Mesodermal cell (in vitro differentiated cells): ENCODE results near the gene GGA1.
"Not testable (repeated sequence)": the region's sequence is repeated elsewhere in the genome, so short reads cannot be mapped to it uniquely, and the experiment has no call there.

ENCODE experiments used
- H3K27ac ChIP-seq: 2 replicates; pipeline ENCODE4 v1.7.0; 2013; ENCODE audit warnings: mild to moderate bottlenecking, low read depth, low read length, moderate library complexity; ENCODE audit not compliant: severe bottlenecking
- H3K36me3 ChIP-seq: 2 replicates; pipeline ENCODE4 v1.7.1; 2013; ENCODE audit warnings: mild to moderate bottlenecking, low read length, moderate library complexity; ENCODE audit not compliant: control insufficient read depth, insufficient read depth
- H3K4me1 ChIP-seq: one replicate; pipeline ENCODE4 v1.7.1; 2013; ENCODE audit warnings: mild to moderate bottlenecking, low read length; ENCODE audit not compliant: insufficient read depth, control insufficient read depth, poor library complexity, severe bottlenecking
- H3K4me3 ChIP-seq: 2 replicates; pipeline ENCODE4 v1.7.0; 2013; ENCODE audit warnings: low read length, control low read depth, mild to moderate bottlenecking; ENCODE audit not compliant: insufficient read depth, poor library complexity, severe bottlenecking; ENCODE audit errors: extremely low read depth
- H3K9me3 ChIP-seq: 2 replicates; pipeline ENCODE4 v1.7.1; 2013; ENCODE audit warnings: mild to moderate bottlenecking, low read length, moderate library complexity; ENCODE audit not compliant: control insufficient read depth
- WGBS, 2 experiments: methylation state at CpG; one replicate each; pipeline ENCODE4 v1.1.5; 2013; ENCODE audit warnings: missing lambda C conversion rate in 2 of 2; ENCODE audit not compliant: insufficient coverage in 2 of 2; 5-methylcytosine and 5-hydroxymethylcytosine counted together

Gene GGA1

DNA sequence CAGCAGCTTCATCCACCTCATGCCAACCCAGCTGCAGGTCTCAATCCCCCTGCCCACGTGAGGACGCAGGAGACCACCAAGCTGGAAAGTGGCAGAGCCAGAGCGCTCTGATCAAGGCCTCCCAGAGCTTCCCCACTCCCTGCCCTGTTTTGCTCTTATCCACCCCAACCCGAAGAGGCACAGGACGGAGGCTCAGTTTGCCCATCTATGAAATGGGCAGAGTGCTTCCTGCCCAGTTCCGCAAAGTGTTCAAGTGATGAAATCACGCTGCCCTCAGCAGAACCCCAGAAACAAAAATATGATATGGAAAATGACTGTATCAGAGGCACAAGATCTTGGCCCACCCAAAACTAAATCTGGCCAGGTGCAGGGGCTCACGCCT, 36.7 kb upstream of the GGA1 start:
- H3K4me1 ChIP-seq = peaks cover 21% of the 10 kb centered on the region
- WGBS, 2 experiments = 93 to 97% methylated on average over 6 to 8 of the region's 8 CpGs

GRCh38 chr22:37575490-37576003, 33.1 kb upstream of the GGA1 start:
- no peaks in the 10 kb centered on the region for H3K4me1 ChIP-seq
- WGBS, 2 experiments = 86 to 93% methylated on average over 6 to 8 of the region's 10 CpGs
- H3K9me3 ChIP-seq = no peaks in the 10 kb centered on the region

More for the DNA sequence above, 36.7 kb upstream of the GGA1 start:
- H3K27ac ChIP-seq = no peak overlapping the region
- H3K36me3 ChIP-seq = peaks cover 23% of the 10 kb centered on the region
- H3K4me3 ChIP-seq = no peak overlapping the region
- no peaks in the 10 kb centered on the region for H3K9me3 ChIP-seq

GRCh38 chr22:37578002-37578401, 30.6 kb upstream of the GGA1 start:
- Histone ChIP-seq H3K27ac (no peak overlapping the region), H3K4me3 (no peak overlapping the region), H3K4me1 (no peaks in the 10 kb centered on the region), H3K36me3 (no peaks in the 10 kb centered on the region), H3K9me3 (no peaks in the 10 kb centered on the region)
- 90 to 99% methylated on average over 4 to 5 of the region's 5 CpGs for WGBS, 2 experiments

More at GRCh38 chr22:37575490-37576003, 33.1 kb upstream of the GGA1 start:
- Histone ChIP-seq H3K27ac (no peak overlapping the region), H3K4me3 (no peak overlapping the region), H3K36me3 (no peaks in the 10 kb centered on the region)

DNA sequence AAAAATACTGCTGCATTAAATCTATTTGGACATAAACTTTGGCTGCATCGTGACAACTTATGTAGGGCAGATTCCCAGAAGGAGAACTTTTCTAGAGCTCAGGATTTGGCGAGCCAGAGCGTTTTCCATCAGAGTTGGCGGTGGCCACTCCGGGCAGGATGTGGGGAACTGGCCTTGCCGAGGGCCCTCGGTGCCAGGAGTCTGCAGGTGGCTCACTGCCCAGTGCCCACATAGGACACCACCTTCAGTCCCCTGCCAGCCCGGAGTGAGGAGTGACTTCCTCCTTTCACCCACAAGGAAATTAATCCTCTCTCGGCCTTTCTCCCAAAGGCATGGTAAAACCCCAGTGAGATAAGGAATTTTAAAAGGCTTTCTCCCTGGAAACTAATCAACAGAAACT, 27.1 kb upstream of the GGA1 start:
- Histone ChIP-seq H3K4me1 (no peaks in the 10 kb centered on the region), H3K9me3 (no peaks in the 10 kb centered on the region), H3K27ac (no peak overlapping the region), H3K36me3 (no peaks in the 10 kb centered on the region), H3K4me3 (no peak overlapping the region)
- 88% methylated on average over 6 of the region's 9 CpGs for WGBS, 2 experiments

DNA sequence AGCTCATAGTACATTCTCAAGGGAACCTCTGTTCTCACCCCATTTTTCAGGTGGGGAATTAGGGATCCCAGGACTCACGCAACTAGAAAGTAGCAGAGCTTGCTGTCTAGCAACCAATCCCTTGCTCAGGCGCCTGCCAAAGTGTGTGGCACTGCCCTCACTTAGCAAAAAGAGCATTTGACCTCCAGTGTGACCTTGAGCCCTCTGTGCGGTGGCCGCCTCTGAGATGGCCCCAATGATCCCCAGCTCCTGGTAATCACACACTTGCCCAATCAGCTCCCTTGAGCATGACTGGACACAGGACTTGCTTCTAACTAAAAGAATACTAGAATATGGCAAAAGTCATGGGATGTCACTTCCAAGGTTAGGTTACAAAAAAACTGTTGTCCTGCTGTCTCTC, 26.1 kb upstream of the GGA1 start:
- H3K4me1 ChIP-seq = no peaks in the 10 kb centered on the region
- H3K4me3 ChIP-seq = no peak overlapping the region
- 86 to 94% methylated on average over 2 to 4 of the region's 4 CpGs for WGBS, 2 experiments
- no peaks in the 10 kb centered on the region for H3K9me3 ChIP-seq
- H3K36me3 ChIP-seq = no peaks in the 10 kb centered on the region
- H3K27ac ChIP-seq = no peak overlapping the region

- H3K27ac ChIP-seq = no peak overlapping the region
- WGBS, 2 experiments = 86 to 94% methylated on average over 6 to 7 of the region's 11 CpGs
- H3K4me1 ChIP-seq = no peaks in the 10 kb centered on the region
- no peaks in the 10 kb centered on the region for H3K36me3 ChIP-seq
- H3K9me3 ChIP-seq = no peaks in the 10 kb centered on the region
- no peak overlapping the region for H3K4me3 ChIP-seq
These were observed 20.0 kb upstream of the GGA1 start for GRCh38 chr22:37588546-37589215.

GRCh38 chr22:37589636-37590035, 19.0 kb upstream of the GGA1 start:
- H3K36me3 ChIP-seq = no peaks in the 10 kb centered on the region
- H3K9me3 ChIP-seq = no peaks in the 10 kb centered on the region
- H3K4me3 ChIP-seq = no peak overlapping the region
- WGBS, 2 experiments = 60 to 75% methylated on average over 1 to 2 of the region's 5 CpGs
- H3K4me1 ChIP-seq = no peaks in the 10 kb centered on the region
- no peak overlapping the region for H3K27ac ChIP-seq

DNA sequence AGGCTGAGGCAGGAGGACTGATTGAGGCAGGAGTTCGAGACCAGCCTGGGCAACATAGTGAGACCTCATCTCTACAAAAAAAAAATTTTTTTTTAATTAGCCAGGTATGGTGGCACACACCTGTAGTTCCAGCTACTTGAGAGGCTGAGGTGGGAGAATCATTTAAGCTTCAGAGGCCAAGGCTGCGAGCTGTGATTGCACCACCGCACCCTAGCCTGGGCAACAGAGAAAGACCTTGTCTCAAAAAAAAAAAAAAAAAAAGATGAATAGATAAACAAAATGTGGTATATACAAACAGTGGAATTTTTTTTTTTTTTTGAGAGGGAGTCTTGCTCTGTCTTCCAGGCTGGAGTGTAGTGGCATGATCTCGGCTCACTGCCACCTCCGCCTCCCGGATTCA, 17.6 kb upstream of the GGA1 start:
- WGBS, 2 experiments = 88% methylated on average over 1 of the region's 6 CpGs; no CpG with 5 or more reads in 1 of the 2 experiments
- not testable (repeated sequence) for H3K4me1 ChIP-seq, H3K36me3 ChIP-seq, H3K4me3 ChIP-seq, H3K27ac ChIP-seq, H3K9me3 ChIP-seq

DNA sequence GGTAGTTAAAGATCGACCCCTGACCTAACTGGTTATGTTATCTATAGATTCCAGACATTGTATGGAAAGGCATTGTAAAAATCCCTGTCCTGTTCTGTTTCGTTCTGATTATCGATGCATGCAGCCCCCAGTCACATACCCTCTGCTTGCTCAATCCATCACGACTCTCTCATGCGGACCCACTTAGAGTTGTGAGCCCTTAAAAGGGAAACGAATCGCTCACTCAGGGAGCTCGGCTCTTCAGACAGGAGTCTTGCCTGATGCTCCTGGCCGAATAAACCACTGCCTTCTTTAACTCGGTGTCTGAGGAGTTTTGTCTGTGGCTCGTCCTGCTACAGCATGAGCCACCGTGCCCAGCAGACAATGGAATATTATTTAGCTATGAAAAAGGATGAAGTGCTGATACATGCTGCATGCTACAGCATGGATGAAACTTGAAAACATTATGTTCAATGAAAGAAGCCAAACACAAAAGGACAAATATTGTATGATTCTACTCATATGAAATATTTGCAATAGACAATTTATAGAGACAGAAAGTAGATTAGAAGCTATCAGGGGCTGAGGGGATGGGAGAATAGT, 16.7 kb upstream of the GGA1 start:
- H3K4me1 ChIP-seq = no peaks in the 10 kb centered on the region
- no peaks in the 10 kb centered on the region for H3K9me3 ChIP-seq
- 85% methylated on average over 8 to 11 of the region's 12 CpGs for WGBS, 2 experiments
- no peaks in the 10 kb centered on the region for H3K36me3 ChIP-seq
- no peak overlapping the region for H3K4me3 ChIP-seq
- H3K27ac ChIP-seq = no peak overlapping the region

DNA sequence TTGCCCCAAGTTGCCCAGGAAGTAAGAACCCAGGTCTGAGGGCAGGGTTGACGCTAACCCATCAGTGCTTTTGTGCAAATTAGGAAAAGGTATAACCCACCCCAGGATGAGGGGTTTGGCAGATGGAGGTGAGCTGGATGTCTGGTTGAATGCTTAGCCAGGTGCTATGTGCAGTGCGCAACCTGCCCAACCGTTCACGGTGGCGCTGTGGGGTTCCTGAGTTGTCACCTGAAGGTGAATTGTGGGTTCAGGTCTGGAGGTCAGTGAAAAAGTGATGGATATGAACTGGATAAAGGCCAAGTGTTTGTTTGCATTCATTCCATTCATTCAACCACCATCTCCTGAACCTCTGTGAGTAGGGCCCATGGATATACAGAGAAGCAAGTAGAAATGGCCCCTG, 14.4 kb upstream of the GGA1 start:
- Histone ChIP-seq H3K27ac (no peak overlapping the region), H3K9me3 (no peaks in the 10 kb centered on the region), H3K36me3 (no peaks in the 10 kb centered on the region), H3K4me3 (no peak overlapping the region), H3K4me1 (no peaks in the 10 kb centered on the region)
- 93 to 100% methylated on average over 2 to 5 of the region's 5 CpGs for WGBS, 2 experiments

DNA sequence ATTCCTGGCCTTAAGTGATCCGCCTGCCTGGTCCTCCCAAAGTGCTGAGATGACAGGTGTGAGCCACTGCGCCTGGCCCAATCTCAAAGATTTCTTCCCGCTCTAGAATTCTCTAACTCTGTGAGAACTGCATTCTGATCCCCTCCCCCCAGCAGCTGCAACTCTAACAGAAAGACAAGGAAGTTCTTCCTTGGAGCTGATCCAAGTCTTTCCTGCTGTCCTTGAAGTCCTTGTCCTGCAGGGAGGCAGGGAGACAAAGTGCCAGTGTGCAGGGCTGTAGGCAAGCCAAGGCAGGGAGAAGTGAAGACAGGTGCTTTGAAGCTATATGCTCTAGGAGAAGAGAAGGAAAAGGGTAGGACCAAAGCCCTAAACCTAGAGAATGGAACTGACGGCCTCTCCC, 9.5 kb upstream of the GGA1 start:
- no peaks in the 10 kb centered on the region for H3K4me1 ChIP-seq
- H3K27ac ChIP-seq = no peak overlapping the region
- H3K4me3 ChIP-seq = no peak overlapping the region
- 92 to 100% methylated on average over 2 to 3 of the region's 4 CpGs for WGBS, 2 experiments
- H3K36me3 ChIP-seq = no peaks in the 10 kb centered on the region
- H3K9me3 ChIP-seq = no peaks in the 10 kb centered on the region
